ENCODE data around the gene GRIN2A. TPM values are rescaled to one million over a fixed set of nuclear protein-coding genes. Genes with fewer than 3 reads are reported as not detected.

The GRIN2A gene
- total RNA-seq, 1 experiment from 2014 or later: 34.6 TPM

DNA sequence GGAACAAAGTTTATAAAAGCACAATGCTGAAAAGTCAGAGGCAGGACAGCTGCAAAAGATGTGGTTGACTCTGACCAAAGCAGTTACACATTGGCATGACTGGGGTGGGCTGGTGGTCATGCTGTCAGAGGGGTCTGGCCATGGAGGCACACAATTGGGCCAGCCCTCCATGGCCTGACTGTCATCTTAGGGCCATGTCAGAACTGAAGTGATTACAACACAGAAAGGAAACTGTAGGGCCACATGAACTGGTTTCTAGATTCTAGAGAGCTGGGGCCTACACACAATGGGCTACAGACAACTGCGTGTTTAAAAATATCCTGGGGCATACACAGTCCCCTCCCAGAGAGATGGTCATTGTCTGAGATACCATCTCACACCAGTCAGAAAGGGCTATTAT is 380.6 kb downstream of the GRIN2A start:
- H3K9me3 Mint-ChIP-seq (ENCODE audit: low read depth, unreplicated experiment): peaks cover 4% of the 10 kb centered on the region
- H3K36me3 Mint-ChIP-seq (ENCODE audit: insufficient read depth, unreplicated experiment): peaks cover 7% of the 10 kb centered on the region
- CTCF ChIA-PET: no interaction called here
- DNase-seq: no peak
- no TSS peak for BruUV-seq (replicated peaks)
- peaks cover 15% of the 10 kb centered on the region for H3K4me1 Mint-ChIP-seq (ENCODE audit: low read depth, unreplicated experiment)
- no peak overlapping the region for H3K4me3 Mint-ChIP-seq (ENCODE audit: low read depth, unreplicated experiment)
- intact Hi-C loops (cut with micrococcal nuclease; ENCODE audit: unreplicated experiment): no loop called here
- no peaks in the 10 kb centered on the region for H3K27me3 Mint-ChIP-seq (ENCODE audit: unreplicated experiment)
- TF ChIP-seq, protein P1, sequence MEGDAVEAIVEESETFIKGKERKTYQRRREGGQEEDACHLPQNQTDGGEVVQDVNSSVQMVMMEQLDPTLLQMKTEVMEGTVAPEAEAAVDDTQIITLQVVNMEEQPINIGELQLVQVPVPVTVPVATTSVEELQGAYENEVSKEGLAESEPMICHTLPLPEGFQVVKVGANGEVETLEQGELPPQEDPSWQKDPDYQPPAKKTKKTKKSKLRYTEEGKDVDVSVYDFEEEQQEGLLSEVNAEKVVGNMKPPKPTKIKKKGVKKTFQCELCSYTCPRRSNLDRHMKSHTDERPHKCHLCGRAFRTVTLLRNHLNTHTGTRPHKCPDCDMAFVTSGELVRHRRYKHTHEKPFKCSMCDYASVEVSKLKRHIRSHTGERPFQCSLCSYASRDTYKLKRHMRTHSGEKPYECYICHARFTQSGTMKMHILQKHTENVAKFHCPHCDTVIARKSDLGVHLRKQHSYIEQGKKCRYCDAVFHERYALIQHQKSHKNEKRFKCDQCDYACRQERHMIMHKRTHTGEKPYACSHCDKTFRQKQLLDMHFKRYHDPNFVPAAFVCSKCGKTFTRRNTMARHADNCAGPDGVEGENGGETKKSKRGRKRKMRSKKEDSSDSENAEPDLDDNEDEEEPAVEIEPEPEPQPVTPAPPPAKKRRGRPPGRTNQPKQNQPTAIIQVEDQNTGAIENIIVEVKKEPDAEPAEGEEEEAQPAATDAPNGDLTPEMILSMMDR (IDR thresholded peaks at IDR 0.05; ENCODE audit: unreplicated experiment): no peak
- no peak overlapping the region for H3K27ac Mint-ChIP-seq (ENCODE audit: unreplicated experiment)

- Mint-ChIP-seq H3K4me3 (ENCODE audit: low read depth, unreplicated experiment) (no peak overlapping the region), H3K27me3 (ENCODE audit: unreplicated experiment) (no peaks in the 10 kb centered on the region), H3K36me3 (ENCODE audit: insufficient read depth, unreplicated experiment) (peaks cover 7% of the 10 kb centered on the region), H3K4me1 (ENCODE audit: low read depth, unreplicated experiment) (peaks cover 21% of the 10 kb centered on the region), H3K9me3 (ENCODE audit: low read depth, unreplicated experiment) (no peaks in the 10 kb centered on the region), H3K27ac (ENCODE audit: unreplicated experiment) (peak overlapping the region; percentile 2)
- TF ChIP-seq, protein P1 (IDR thresholded peaks at IDR 0.05; ENCODE audit: unreplicated experiment): no peak
- no TSS peak for BruUV-seq (replicated peaks)
- intact Hi-C loops (cut with micrococcal nuclease; ENCODE audit: unreplicated experiment): no loop called here
- no peak for DNase-seq
- CTCF ChIA-PET: no interaction called here
Observed at GRCh38 chr16:9800186-9800738, 382.0 kb downstream of the GRIN2A start.

- CTCF ChIA-PET: interaction anchor here (0.5 kb wide), 1 partner anchor 73 kb away, joined by 4 read pairs; no protein-coding TSS in a partner anchor
- TF ChIP-seq, protein P1 (IDR thresholded peaks at IDR 0.05; ENCODE audit: unreplicated experiment): no peak
- Mint-ChIP-seq H3K27me3 (ENCODE audit: unreplicated experiment) (no peaks in the 10 kb centered on the region), H3K4me3 (ENCODE audit: low read depth, unreplicated experiment) (no peak overlapping the region), H3K36me3 (ENCODE audit: insufficient read depth, unreplicated experiment) (peaks cover 7% of the 10 kb centered on the region), H3K4me1 (ENCODE audit: low read depth, unreplicated experiment) (peaks cover 21% of the 10 kb centered on the region), H3K27ac (ENCODE audit: unreplicated experiment) (no peak overlapping the region), H3K9me3 (ENCODE audit: low read depth, unreplicated experiment) (peaks cover 5% of the 10 kb centered on the region)
- BruUV-seq (replicated peaks): no TSS peak
- intact Hi-C loops (cut with micrococcal nuclease; ENCODE audit: unreplicated experiment): loop anchor here (5.0 to 10.0 kb wide), 2 partner anchors 132 to 544 kb away; no protein-coding TSS in a partner anchor
- no peak for DNase-seq
Observed at GRCh38 chr16:9798952-9799580, 383.2 kb downstream of the GRIN2A start.

GRCh38 chr16:9798474-9798873 is 383.8 kb downstream of the GRIN2A start:
- DNase-seq: no peak
- no TSS peak for BruUV-seq (replicated peaks)
- intact Hi-C loops (cut with micrococcal nuclease; ENCODE audit: unreplicated experiment): loop anchor here (5.0 to 10.0 kb wide), 2 partner anchors 131 to 544 kb away; no protein-coding TSS in a partner anchor
- Mint-ChIP-seq H3K4me1 (ENCODE audit: low read depth, unreplicated experiment) (peaks cover 23% of the 10 kb centered on the region), H3K27ac (ENCODE audit: unreplicated experiment) (no peak overlapping the region), H3K27me3 (ENCODE audit: unreplicated experiment) (no peaks in the 10 kb centered on the region), H3K4me3 (ENCODE audit: low read depth, unreplicated experiment) (no peak overlapping the region), H3K36me3 (ENCODE audit: insufficient read depth, unreplicated experiment) (peaks cover 7% of the 10 kb centered on the region), H3K9me3 (ENCODE audit: low read depth, unreplicated experiment) (peaks cover 5% of the 10 kb centered on the region)
- TF ChIP-seq, protein P1 (IDR thresholded peaks at IDR 0.05; ENCODE audit: unreplicated experiment): no peak
- CTCF ChIA-PET: interaction anchor here (0.5 kb wide), 1 partner anchor 72 kb away, joined by 4 read pairs; no protein-coding TSS in a partner anchor
